Measurements from ENCODE around the gene SLBP. TPM values are rescaled to one million over a fixed set of nuclear protein-coding genes. Genes with fewer than 3 reads are reported as not detected.

The SLBP gene
- total and polyA plus RNA-seq, 2 donors (not counting 1 experiment from before 2014, with no cell fraction given) = 49.7 to 108 TPM

GRCh38 chr4:1655081-1655480 is 57.0 kb downstream of the SLBP start:
- Histone ChIP-seq H3K4me1 (ENCODE audit: control insufficient read depth, extremely low read depth, insufficient read depth, low read length) (no peaks in the 10 kb centered on the region), H3K36me3 (ENCODE audit: control insufficient read depth, insufficient read depth, low read length) (no peaks in the 10 kb centered on the region), H3K27me3 (ENCODE audit: control insufficient read depth, insufficient read depth, low read length) (no peaks in the 10 kb centered on the region), H3K9ac (ENCODE audit: insufficient read depth, low read length) (no peak overlapping the region), H3K27ac (ENCODE audit: insufficient read depth, low read length) (no peak overlapping the region), H3K4me2 (ENCODE audit: extremely low read depth, insufficient read depth, low read length) (no peak overlapping the region), H2AFZ (ENCODE audit: low read length) (no peak overlapping the region), H3K79me2 (ENCODE audit: control insufficient read depth, insufficient read depth, low read length) (no peaks in the 10 kb centered on the region), H4K20me1 (ENCODE audit: control insufficient read depth, extremely low read depth, insufficient read depth, low read length) (no peaks in the 10 kb centered on the region), H3K9me3 (ENCODE audit: control insufficient read depth, insufficient read depth, low read depth, low read length) (no peaks in the 10 kb centered on the region), H3K4me3 (replicated peaks in 1 of 4; ENCODE audit: control extremely low read depth in 1 of 4, insufficient read depth in 1 of 4, low read depth in 3 of 4, low read length in 4 of 4) (no peak overlapping the region)
- TF ChIP-seq CTCF (conservative IDR thresholded peaks at IDR 0.05 in 1 of 2, IDR thresholded peaks at IDR 0.05 in 1 of 2; ENCODE audit: low read depth in 1 of 2, low read length in 2 of 2) = no peak
- TF ChIP-seq EZH2 (IDR thresholded peaks at IDR 0.05; ENCODE audit: low read length, missing control alignments) = no peak
- DNase-seq (ENCODE audit: low read depth in 2 of 2) = no peak

GRCh38 chr4:1654216-1654955 is 57.7 kb downstream of the SLBP start:
- Histone ChIP-seq H3K36me3 (ENCODE audit: control insufficient read depth, insufficient read depth, low read length) (no peaks in the 10 kb centered on the region), H3K79me2 (ENCODE audit: control insufficient read depth, insufficient read depth, low read length) (no peaks in the 10 kb centered on the region), H3K27me3 (ENCODE audit: control insufficient read depth, insufficient read depth, low read length) (no peaks in the 10 kb centered on the region), H4K20me1 (ENCODE audit: control insufficient read depth, extremely low read depth, insufficient read depth, low read length) (no peaks in the 10 kb centered on the region), H2AFZ (ENCODE audit: low read length) (no peak overlapping the region), H3K9ac (ENCODE audit: insufficient read depth, low read length) (no peak overlapping the region), H3K4me3 (replicated peaks in 1 of 4; ENCODE audit: control extremely low read depth in 1 of 4, insufficient read depth in 1 of 4, low read depth in 3 of 4, low read length in 4 of 4) (no peak overlapping the region), H3K4me2 (ENCODE audit: extremely low read depth, insufficient read depth, low read length) (no peak overlapping the region), H3K4me1 (ENCODE audit: control insufficient read depth, extremely low read depth, insufficient read depth, low read length) (no peaks in the 10 kb centered on the region), H3K9me3 (ENCODE audit: control insufficient read depth, insufficient read depth, low read depth, low read length) (no peaks in the 10 kb centered on the region), H3K27ac (ENCODE audit: insufficient read depth, low read length) (no peak overlapping the region)
- no peak for DNase-seq (ENCODE audit: low read depth in 2 of 2)
- TF ChIP-seq EZH2 (IDR thresholded peaks at IDR 0.05; ENCODE audit: low read length, missing control alignments) (no peak), CTCF (conservative IDR thresholded peaks at IDR 0.05 in 1 of 2, IDR thresholded peaks at IDR 0.05 in 1 of 2; ENCODE audit: low read depth in 1 of 2, low read length in 2 of 2) (no peak)

GRCh38 chr4:1653776-1654175 is 58.3 kb downstream of the SLBP start:
- no peaks in the 10 kb centered on the region for H4K20me1 ChIP-seq (ENCODE audit: control insufficient read depth, extremely low read depth, insufficient read depth, low read length)
- H3K4me3 ChIP-seq (replicated peaks in 1 of 4; ENCODE audit: control extremely low read depth in 1 of 4, insufficient read depth in 1 of 4, low read depth in 3 of 4, low read length in 4 of 4) = no peak overlapping the region
- TF ChIP-seq CTCF (conservative IDR thresholded peaks at IDR 0.05 in 1 of 2, IDR thresholded peaks at IDR 0.05 in 1 of 2; ENCODE audit: low read depth in 1 of 2, low read length in 2 of 2) (no peak), EZH2 (IDR thresholded peaks at IDR 0.05; ENCODE audit: low read length, missing control alignments) (no peak)
- H3K27me3 ChIP-seq (ENCODE audit: control insufficient read depth, insufficient read depth, low read length) = no peaks in the 10 kb centered on the region
- no peaks in the 10 kb centered on the region for H3K79me2 ChIP-seq (ENCODE audit: control insufficient read depth, insufficient read depth, low read length)
- no peak overlapping the region for H3K9ac ChIP-seq (ENCODE audit: insufficient read depth, low read length)
- no peaks in the 10 kb centered on the region for H3K9me3 ChIP-seq (ENCODE audit: control insufficient read depth, insufficient read depth, low read depth, low read length)
- no peak overlapping the region for H2AFZ ChIP-seq (ENCODE audit: low read length)
- no peak for DNase-seq (ENCODE audit: low read depth in 2 of 2)
- H3K27ac ChIP-seq (ENCODE audit: insufficient read depth, low read length) = no peak overlapping the region
- H3K4me2 ChIP-seq (ENCODE audit: extremely low read depth, insufficient read depth, low read length) = no peak overlapping the region
- no peaks in the 10 kb centered on the region for H3K4me1 ChIP-seq (ENCODE audit: control insufficient read depth, extremely low read depth, insufficient read depth, low read length)
- H3K36me3 ChIP-seq (ENCODE audit: control insufficient read depth, insufficient read depth, low read length) = no peaks in the 10 kb centered on the region

Measured in fibroblast of lung (primary cell).